Stimulated activated CD4-positive, alpha-beta T cell treated with anti-CD3 and anti-CD28 coated beads, Interleukin-4, amount 100 ng/mL, for 1 hour (primary cell): ENCODE data around the gene LPP.

Experiments
- DNase-seq: peaks from one replicate; pipeline ENCODE4 v3.0.0-alpha.2; 2020

Gene LPP

DNA sequence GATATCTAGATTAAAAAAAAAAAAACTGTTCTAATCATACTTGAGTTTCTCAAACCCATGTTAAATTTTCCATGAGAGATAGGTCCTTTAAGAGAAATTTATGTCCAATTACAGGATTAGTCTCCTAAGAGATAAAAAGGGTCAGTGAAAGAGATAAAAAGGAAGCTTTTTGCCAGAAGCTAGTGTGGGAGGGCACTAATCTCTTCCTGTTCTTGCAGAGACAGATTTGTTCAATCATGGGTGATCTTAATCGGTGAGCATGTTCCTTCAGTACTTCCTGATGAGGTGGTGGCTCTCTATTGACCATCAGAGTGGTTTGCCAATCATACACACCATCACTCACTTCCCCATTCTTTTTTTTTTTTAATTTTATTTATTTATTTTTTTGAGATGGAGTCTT, 16.9 kb upstream of the LPP start:
- DNase-seq = no peak

DNA sequence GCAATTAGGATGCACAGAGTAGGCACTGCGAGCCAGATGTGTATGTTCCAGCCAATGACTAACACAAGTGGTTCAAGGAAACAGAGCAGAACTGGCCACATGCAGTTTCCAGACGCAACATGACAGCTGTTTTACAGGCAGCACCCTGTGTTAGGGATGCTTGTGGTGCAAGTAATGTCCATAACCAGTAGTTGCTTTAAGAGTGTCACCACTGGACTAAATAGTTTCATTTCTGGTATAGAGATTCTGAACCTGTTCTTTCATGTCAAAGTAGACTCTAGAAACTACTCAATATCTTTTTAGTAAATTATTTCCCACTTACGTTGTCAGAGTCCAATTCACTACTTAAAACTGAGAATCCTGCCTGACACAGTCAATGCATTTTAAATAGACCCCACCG, 14.5 kb upstream of the LPP start:
- no peak for DNase-seq

DNA sequence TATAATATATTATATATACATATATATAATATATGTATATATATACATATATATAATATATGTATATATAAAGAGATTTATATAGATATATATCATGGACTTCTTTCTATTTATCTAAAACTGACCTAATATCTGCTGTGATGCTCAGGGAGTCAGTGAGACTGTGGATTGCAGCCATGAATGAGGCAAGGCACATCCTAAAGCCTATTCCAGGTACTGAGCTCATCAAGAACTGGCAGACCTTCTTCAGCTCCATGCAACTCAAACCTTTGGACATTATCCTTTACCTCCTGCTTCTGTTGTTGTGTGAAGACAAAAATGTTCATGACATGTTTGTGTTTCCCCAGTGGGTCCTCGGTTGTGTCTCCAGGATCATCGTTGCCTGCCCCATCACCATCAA, 7.7 kb upstream of the LPP start:
- DNase-seq = no peak

DNA sequence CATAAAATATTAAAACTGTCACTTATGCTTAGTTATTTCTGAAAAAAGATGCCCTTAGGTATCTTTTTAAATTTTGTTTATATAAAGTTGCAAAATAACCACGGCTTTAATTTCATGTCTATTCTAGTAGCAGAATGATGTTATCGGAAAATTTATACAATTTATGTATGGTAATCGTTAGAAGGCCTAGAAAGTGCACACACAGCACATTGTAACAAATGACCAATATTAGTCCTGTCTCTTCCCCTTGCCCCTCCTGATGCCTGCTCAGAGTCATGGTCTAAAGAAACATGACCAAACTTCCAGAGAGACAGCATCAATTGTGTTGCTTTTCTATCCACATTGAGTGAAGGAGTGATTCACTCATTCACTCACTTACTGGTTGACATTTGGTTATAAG, 6.2 kb upstream of the LPP start:
- no peak for DNase-seq

DNA sequence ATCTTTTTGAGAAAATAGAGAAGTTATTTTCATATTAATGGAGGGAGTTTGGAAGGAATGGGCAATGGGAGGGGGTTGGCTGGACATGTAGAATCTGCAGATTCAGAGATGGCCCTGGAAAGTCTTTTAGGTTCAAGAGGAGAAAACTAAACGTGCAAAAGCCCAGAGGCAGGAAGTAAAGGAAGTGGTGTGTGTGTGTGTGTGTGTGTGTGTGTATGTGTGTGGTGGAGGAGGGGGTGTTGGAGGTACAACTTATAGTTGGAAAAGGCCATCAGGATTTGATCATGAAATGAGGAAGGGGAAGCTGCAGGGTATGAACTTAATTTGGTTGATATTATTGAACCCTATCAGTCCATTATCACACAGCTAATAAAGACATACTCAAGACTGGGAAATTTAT, 5.6 kb upstream of the LPP start:
- DNase-seq = no peak

DNA sequence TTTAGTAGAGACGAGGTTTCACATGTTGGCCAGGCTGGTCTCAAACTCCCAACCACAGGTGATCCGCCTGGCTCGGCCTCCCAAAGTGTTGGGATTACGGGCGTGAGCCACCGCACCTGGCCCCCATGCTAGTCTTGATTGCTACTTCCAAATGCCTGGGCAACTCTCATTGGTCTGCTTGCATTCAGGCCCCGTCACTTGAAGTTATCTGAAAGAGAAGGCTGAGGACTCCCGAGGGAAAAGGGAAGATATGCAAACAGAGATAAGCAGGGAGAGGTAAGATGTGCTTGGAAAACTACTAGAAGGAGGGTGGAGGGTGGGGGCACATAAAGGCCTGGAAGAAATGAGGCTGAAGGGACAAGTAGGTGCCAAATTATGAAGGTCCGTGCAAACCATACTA, 4.4 kb upstream of the LPP start:
- DNase-seq = no peak

DNA sequence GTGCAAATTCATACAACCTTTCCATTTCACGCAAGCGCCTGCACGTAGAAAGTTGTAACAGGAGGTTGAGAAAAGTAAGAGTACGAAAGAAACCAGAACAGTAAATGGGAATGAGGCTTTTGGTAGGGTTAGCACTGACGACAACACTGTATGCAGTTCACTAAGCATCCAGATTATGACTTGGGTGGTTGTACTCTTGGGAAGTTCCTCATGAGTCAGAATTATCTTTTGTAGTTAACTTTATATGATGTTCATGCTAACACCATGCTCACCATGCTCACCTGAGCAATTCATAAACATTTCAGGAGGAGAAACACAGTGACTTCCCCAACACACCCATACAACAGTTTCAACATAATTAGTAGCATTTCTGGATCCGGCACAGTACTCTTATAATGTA, 3.0 kb upstream of the LPP start:
- DNase-seq = no peak

DNA sequence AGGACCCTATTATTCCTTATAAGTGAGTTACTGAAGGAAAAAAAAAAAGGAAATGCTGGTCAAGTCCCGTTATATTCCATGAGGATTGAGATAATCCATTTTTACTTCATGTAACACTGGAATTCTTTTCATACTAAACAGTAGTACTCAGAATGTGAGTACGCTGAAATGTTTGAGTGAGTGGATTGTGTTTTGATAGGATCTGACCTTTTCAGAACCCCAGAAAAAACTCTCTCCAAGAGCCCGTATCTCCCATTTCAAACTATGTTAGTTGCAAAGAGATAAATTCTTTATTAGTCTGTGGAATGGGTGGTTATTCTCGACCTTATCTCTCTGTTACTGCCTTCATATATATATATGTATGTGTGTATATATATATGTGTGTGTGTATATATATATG, 2.5 kb upstream of the LPP start:
- DNase-seq = no peak

DNA sequence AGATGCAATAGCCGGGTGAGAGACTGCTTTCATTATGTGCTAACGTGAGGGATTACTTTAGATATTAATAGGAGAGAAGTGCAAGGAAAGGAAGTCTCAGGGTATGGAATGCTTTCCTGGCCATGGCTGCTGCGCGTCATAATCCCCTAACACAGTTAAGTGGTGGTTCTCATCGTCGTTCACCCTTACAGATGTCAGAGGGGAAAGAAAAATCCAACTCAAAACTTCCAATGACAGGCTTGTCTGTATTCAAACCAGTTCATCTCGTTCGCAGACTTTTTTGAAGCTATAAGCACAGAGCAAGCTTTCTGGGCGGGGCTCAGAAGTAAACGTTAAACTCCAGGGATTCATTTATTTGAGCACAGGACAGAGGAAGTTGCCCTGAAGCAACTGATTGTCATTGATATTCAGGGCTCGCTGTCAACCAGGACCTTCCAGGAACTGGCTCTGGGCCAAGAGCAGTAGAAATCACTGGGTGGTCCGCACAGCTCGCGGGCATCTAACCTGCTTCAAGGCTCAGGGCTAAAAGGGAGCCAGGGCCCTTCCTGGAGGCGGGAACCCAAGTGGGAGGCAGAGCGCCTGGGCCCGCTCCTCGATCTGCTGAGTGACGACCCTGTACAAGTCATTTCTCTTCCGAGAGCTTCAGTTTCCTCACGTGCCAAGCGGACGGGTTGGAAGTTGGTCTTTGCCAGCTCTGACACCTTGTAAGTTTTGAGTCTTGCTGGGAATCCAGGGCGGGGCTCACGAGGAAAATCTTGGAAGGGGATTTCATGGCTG, 1.1 kb upstream of the LPP start:
- DNase-seq = no peak

DNA sequence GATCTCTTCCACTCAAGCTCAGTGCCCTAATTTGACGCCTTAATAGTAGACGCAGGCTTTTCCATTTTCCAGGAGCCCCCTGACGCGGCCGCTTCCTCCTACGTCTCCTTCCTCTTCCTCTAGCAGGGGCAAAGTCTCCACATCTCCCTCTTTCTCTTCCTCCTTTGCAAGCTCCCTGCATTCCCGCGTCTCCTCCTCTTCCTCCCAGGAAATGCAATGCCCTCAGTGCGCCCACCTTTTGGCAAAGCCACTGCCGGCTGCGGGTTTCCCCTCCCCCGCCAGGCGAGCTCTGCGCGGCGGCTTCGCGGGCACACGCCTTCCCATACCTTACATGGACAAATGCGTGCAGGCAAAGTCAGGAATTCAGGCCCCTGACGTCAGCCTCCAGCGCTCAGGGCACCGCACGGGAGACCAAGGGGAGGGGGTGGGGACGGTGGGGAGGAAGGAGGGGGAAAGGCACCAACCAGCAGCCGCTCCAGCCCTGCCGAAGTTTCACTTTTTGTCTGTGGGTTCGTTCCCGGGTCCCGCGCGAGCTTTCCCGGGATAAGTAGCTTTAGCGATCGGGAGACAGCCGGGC, 432 bp upstream of the LPP start:
- DNase-seq = peak; percentile 42

DNA sequence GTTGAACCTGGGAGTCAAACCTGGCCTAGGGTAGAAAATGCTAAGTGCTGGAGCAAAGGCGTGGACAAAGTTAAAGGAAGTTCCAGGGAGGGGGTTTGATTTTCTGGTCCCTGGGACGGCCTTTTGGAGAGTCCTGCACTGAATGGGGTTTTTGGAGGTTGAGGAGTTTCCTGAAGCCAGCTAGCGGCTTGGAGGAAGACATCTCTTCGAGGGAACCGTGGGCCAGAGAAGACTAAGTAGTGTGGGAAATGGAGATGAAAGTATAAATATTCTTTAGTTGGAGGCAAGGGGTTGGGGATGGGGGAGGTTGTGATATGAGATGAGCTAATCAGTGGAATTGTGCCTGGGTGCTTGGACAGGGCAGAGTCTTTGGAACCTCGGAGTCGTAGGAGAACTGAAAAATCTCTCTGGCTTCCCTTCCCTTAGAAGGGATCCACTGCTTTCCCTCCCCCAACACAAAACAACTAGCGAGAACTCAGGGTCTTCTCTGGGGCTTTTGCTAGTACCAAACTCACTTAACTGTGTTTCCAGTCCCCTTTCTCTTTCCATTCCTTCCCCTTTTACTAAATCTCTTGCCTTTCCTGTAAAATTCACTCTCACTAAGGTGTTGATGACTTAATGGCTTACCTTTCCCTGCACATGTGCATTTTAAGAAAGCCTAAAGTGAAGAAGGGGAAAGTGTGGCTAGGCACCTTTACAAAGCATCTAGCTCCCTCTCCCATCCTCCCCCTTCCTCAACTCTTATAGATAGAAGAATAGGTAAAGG, 1.0 kb downstream of the LPP start:
- no peak for DNase-seq

DNA sequence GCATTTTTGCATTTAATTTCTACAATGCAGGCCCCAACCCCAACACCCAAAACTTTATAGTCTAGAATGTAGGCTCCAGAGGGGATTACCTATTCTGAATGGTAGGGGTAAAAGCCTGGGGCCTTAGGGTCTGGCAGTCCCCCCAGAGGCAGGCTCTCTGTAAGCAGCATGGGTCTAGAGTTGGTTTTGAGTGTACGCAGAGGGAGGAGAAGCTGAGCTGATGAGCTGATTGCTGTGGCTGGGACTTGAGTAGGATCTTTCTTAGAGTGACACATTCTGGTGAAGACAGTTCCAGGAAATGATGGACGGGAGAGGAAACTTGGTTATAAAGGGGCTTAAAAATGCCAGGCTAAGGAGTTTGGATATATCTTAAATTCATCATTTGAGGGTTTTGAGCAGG, 2.1 kb downstream of the LPP start:
- DNase-seq = no peak

DNA sequence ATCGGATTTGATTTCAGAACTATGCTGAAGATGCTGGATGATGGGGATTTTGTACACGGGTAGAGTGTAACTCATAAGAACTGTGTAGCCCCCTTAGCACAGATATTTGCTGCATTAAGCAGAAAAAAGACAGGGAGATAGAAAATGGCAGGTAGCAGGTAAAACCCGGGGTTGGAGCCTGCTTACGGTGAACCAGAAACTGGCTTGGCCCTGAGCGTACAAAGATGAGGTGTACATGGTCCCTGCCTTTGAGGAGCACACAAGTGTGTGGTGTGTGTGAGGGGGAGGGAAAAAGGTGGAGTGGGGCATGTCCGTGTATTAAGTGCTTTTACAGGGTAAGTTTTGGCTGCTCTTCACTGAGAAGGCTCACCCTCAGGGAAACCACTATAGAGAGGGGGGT, 3.5 kb downstream of the LPP start:
- DNase-seq = no peak

DNA sequence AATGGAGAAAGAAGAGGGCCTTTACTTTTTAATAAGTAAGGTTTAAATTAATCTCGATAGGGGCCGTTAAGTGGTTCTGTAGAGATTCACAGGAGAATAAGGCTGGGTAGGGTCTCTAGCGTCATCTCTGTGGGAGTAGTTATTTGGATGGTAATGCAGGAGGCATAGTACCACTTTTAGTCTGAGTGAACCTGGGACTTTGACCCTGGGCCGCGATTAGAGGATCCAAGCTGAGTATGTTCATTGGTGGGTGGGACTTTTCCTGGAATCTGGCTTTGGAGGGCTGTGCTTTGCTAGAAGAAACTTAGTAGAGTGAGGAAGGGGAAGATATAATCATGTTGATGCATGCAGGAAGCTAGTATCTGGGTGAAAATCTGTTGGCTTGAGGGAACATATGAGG, 4.0 kb downstream of the LPP start:
- DNase-seq = no peak

DNA sequence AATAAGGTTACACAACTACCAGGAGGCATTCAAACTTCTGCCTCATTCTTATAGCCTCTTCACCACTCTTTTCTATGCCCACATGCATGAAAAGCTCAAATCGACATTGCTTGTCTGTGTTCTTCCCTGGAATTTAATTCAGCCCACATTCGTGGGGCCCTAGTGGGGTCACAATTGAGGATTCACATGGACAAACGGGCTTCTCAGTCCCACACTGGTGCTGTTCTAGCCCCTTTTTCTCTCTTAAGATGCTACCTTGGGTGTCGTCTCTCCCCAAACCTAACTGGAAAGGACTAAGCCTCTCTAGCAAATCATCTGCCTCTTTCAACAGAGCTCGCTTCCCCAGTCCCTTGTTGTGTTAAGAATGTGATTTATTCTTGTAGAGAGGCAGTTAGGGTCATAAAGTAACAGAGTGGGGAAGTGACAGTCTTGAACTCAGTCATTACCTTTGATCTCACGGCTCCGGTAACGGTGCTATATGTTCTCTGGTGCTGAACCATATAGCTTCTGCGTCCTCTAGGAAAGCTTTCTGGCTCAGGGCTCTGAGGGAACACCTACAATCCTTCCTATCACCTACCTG, 4.9 kb downstream of the LPP start:
- no peak for DNase-seq

DNA sequence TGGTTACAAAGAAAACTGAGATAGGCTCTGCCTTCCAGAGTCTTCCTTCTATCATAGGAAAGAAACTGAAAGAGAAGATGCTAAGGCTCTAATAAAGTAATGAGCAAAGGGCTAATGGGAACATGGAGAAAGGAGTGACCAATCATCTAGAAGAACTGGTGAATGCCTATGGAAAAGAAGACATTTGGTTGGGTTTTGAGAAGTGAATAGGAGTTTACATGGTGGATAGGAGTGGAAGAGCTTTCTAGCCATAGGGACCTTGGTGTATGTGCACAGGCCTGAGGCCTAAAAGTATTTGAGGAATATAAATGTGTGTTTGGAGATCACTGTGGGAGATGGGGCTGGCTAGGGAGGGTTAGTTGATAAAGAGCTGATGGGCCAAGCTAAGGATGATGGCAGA, 6.8 kb downstream of the LPP start:
- DNase-seq = no peak

DNA sequence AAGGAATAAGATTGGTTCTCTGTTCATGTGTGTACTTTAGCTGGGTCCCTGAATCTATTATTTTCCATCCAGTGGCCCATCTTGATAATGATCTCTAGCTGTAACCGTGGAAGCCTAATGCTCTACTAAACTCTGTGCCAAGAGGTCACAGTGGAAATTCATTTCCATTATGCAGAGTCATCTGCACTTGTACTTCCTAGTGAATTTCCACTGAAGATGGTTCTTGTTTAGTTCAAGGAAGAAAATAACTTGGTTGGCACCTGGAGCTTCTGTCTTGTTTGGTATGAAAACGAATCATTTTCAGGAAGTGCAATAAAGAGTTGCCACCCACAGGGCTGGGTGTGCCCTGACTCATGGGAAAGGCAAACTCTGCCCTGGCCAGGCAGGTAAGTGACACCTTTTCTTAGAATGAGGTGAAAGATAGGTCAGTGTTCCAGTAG, 10.3 kb downstream of the LPP start:
- DNase-seq = peak; percentile 22

DNA sequence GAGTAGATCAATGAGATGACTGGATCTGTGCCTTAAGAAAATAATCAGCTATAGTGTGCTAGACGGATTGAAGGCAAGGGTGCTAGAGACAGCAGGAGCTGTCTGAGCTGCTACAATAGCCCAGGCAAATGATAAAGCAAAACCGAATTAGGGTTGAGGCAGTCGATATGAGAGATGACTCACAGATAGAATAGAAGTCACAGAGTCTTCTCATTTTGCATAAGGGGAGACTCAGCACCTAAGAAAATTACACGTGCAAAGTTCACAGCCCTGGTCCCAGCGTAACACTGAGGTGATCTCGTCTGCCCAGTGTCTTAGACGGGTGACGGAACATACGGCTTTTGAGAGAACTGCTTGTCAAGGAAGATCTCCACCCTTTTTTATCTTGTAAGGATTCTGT, 11.6 kb downstream of the LPP start:
- peak; percentile 25 for DNase-seq

DNA sequence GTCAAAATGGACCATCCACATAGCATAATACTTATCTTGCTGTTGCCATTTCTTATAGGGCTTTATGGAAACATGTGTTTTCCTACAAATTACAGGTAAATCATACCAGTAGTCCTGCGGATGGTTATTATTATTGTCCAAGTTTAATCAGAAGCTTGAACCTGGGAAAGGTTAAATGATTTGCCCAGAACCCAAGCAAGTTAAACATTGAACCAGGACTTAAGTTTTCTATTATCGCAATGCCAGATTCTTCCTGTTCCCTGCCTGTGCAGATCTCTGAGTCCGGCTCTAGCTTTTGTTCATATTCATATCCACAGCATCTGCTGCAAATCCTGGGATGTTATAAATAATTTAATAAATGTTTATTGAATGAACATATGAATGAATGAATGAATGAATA, 12.5 kb downstream of the LPP start:
- no peak for DNase-seq

DNA sequence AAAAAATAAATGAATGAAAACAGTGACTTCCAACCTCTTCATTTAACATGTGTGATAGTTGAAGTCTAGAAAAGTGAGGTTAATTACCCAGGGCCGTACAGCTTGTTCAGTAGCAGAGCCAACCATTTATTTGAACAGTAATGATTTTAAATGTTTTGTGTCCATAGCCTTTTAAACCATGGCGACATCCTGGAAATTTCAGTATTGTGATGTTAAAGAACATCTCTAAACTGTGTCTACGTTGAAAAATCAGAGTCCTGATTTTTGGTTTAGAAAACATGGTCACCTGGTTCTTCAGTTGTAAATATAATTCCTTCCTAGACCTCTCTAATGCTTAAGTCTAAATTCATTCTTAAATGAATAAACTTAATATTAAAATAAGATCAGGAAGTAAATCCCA, 14.2 kb downstream of the LPP start:
- DNase-seq = no peak

DNA sequence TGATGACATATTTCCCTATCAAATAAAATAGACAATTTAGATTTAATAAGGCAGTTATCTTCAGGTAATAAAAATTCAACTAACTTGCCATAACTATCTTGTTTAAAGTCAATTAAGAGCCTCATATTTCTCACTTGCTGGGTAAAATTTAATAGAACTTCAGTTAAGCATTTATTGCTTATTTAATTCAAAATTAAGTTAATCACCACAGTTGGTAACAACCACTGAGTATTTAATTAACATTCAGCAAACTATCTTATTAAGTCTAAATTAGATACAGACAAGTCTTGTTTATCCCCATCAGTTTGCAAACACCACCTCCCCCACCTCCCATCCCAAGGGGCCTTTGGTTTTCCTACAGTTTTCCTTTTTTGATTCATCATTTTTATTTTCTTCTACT, 14.7 kb downstream of the LPP start:
- DNase-seq = no peak

DNA sequence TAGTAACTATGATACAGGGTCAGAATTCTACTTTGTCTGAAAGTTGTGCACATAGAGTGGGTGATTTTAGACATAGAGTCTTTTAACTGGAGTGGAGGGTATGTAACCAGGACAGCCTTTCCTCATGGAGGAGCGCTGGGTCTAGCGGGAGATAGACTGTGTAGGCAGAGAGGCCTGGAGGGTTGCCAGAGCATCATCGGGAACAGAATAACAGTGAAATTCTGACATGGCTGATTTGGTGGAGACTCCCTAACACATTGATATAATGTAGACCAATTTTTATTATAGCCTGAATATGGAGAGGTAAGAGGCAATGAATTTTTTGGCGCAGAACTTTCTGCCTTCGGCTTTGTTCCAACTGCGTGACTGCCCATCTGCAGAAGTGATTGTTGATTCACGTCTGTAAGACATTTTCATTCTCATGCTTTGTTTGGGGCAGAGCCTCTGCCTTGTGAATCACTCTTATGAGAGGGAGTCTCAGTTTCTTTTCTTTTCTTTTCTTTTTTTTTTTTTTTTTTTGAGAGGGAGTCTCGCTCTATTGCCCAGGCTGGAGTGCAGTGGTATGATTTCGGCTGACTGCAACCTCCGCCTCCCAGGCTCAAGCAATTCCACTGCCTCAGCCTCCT, 16.0 kb downstream of the LPP start:
- no peak for DNase-seq
